K562 treated with DMSO at 1 percent for 48 hours (cell line): ENCODE measurements around the gene CCDC60. TPM values are rescaled to one million over a fixed set of nuclear protein-coding genes. Genes with fewer than 3 reads are reported as not detected.

Source experiments
- total RNA-seq: library from RNA; unstranded; fragments of 300-600 nt; gene quantifications from 2 replicates; pipeline ENCODE4 v1.2.3, GENCODE V29; 2022; ENCODE audit warnings: low replicate concordance; ENCODE audit errors: extremely low read depth

Gene CCDC60
- total RNA-seq, result not detected in 2 replicates

GRCh38 chr12:119334430-119335170 is at the start of gene CCDC60:
Gene CCDC60, plus strand, starts transcription at chr12:119334729. Its CDS starts 448 bp downstream, at chr12:119335177.

Other genes with a start within 250 kb of the CCDC60 start
- not detected in 2 replicates for gene HSPB8, start 155.8 kb upstream of the CCDC60 start, total RNA-seq